Fibroblast of lung (primary cell): ENCODE results near the gene SMCHD1. TPM values are rescaled to one million over a fixed set of nuclear protein-coding genes. Genes with fewer than 3 reads are reported as not detected.
A peak's percentile ranks its signal among the peaks of the same experiment; 100 is the strongest.

Source experiments
- DNase-seq, 2 donors: peaks; one replicate each; pipeline versions ENCODE4 v3.0.0 to v3.0.0-alpha.2; 2010; ENCODE audit warnings: low read depth in 2 of 2
- H2AFZ ChIP-seq: 2 replicates; pipeline ENCODE4 v1.5.1; 2012; ENCODE audit warnings: low read length, control low read depth, inconsistent platforms
- H3K27ac ChIP-seq: 2 replicates; pipeline ENCODE4 v1.5.1; 2011; ENCODE audit warnings: low read length, control low read depth; ENCODE audit not compliant: insufficient read depth
- H3K27me3 ChIP-seq: 2 replicates; pipeline ENCODE4 v1.5.1; 2011; ENCODE audit warnings: mild to moderate bottlenecking, low read length; ENCODE audit not compliant: control insufficient read depth, insufficient read depth
- H3K36me3 ChIP-seq: 2 replicates; pipeline ENCODE4 v1.5.1; 2011; ENCODE audit warnings: low read length; ENCODE audit not compliant: control insufficient read depth, insufficient read depth
- H3K4me1 ChIP-seq: 2 replicates; pipeline ENCODE4 v1.5.1; 2011; ENCODE audit warnings: low read length; ENCODE audit not compliant: control insufficient read depth, insufficient read depth; ENCODE audit errors: extremely low read depth
- H3K4me2 ChIP-seq: 2 replicates; pipeline ENCODE4 v1.5.1; 2011; ENCODE audit warnings: low read length, control low read depth; ENCODE audit not compliant: insufficient read depth; ENCODE audit errors: extremely low read depth
- H3K4me3 ChIP-seq, 4 experiments: fragments of 200-600 bp in 1 of 4; sonication (generic) in 1 of 4; replicated peaks in 1 of 4; 2 replicates each; pipeline ENCODE4 v1.5.1; 2011 to 2016; ENCODE audit warnings: low read length in 4 of 4, low read depth in 3 of 4, mild to moderate bottlenecking in 3 of 4, control low read depth in 2 of 4, inconsistent platforms in 1 of 4, mixed read lengths in 1 of 4; ENCODE audit not compliant: insufficient read depth in 1 of 4; ENCODE audit errors: control extremely low read depth in 1 of 4
- H3K79me2 ChIP-seq: 2 replicates; pipeline ENCODE4 v1.5.1; 2012; ENCODE audit warnings: mild to moderate bottlenecking, low read length, inconsistent platforms; ENCODE audit not compliant: control insufficient read depth, insufficient read depth
- H3K9ac ChIP-seq: 2 replicates; pipeline ENCODE4 v1.5.1; 2011; ENCODE audit warnings: mild to moderate bottlenecking, low read length, control low read depth; ENCODE audit not compliant: insufficient read depth
- H3K9me3 ChIP-seq: 2 replicates; pipeline ENCODE4 v1.5.1; 2012; ENCODE audit warnings: low read depth, low read length; ENCODE audit not compliant: control insufficient read depth, insufficient read depth
- H4K20me1 ChIP-seq: 2 replicates; pipeline ENCODE4 v1.5.1; 2011; ENCODE audit warnings: low read length; ENCODE audit not compliant: control insufficient read depth, insufficient read depth; ENCODE audit errors: extremely low read depth
- CTCF ChIP-seq, 2 donors: IDR thresholded peaks in 1 of 2; conservative IDR thresholded peaks in 1 of 2; 1 replicate in 1 of 2; 2 replicates in 1 of 2; pipeline ENCODE4 v1.5.1; 2011 to 2012; ENCODE audit warnings: low read length in 2 of 2, control low read depth in 1 of 2, inconsistent platforms in 1 of 2, low read depth in 1 of 2, mild to moderate bottlenecking in 1 of 2
- EZH2 ChIP-seq: IDR thresholded peaks from 2 replicates; pipeline ENCODE4 v1.5.1; 2012; ENCODE audit warnings: low read length, control low read depth, mild to moderate bottlenecking; ENCODE audit errors: missing control alignments
- polyA plus RNA-seq, 2 donors: library from polyadenylated mRNA; depleted of rRNA in 1 of 2; stranded (reverse) in 1 of 2; unstranded in 1 of 2; fragments of >200 nt; gene quantifications; 2 replicates each; pipeline ENCODE4 v1.2.1, GENCODE V29; 2011 to 2012; ENCODE audit warnings: missing spikeins in 1 of 2
- total RNA-seq: library from RNA; depleted of rRNA; stranded (reverse); fragments of >200 nt; gene quantifications from 2 replicates; pipeline ENCODE4 v1.2.1, GENCODE V29; 2014

Gene SMCHD1
- total and polyA plus RNA-seq, 2 donors (not counting 1 experiment from before 2014, with no cell fraction given) = 19.6 to 96.1 TPM

GRCh38 chr18:2641638-2642037, 13.9 kb upstream of the SMCHD1 start:
- Histone ChIP-seq H3K9ac (no peak overlapping the region), H2AFZ (peak overlapping the region; percentile 35)
- peak in 1 of 2 donors; percentile 55 for DNase-seq

GRCh38 chr18:2642771-2643170, 12.8 kb upstream of the SMCHD1 start:
- Histone ChIP-seq H3K4me1 (peaks cover 8% of the 10 kb centered on the region), H3K79me2 (no peaks in the 10 kb centered on the region), H4K20me1 (no peaks in the 10 kb centered on the region), H3K4me3 (no peak overlapping the region), H3K9ac (no peak overlapping the region), H3K9me3 (no peaks in the 10 kb centered on the region), H3K4me2 (no peak overlapping the region), H3K36me3 (no peaks in the 10 kb centered on the region), H3K27me3 (no peaks in the 10 kb centered on the region), H3K27ac (no peak overlapping the region), H2AFZ (no peak overlapping the region)
- TF ChIP-seq EZH2 = no peak
- no peak for TF ChIP-seq CTCF (conservative IDR thresholded peaks at IDR 0.05 in 1 of 2, IDR thresholded peaks at IDR 0.05 in 1 of 2; ENCODE audit: low read depth in 1 of 2, low read length in 2 of 2)
- DNase-seq = peak in 1 of 2 donors; percentile 30

More at GRCh38 chr18:2641638-2642037, 13.9 kb upstream of the SMCHD1 start:
- Histone ChIP-seq H3K4me1 (peaks cover 10% of the 10 kb centered on the region), H3K27me3 (no peaks in the 10 kb centered on the region), H3K4me3 (peak overlapping the region in 3 of 4 experiments; percentile 21 to 26 (median 24)), H3K4me2 (peak overlapping the region; percentile 49), H3K9me3 (no peaks in the 10 kb centered on the region), H3K27ac (no peak overlapping the region), H3K36me3 (no peaks in the 10 kb centered on the region), H3K79me2 (no peaks in the 10 kb centered on the region), H4K20me1 (no peaks in the 10 kb centered on the region)
- TF ChIP-seq CTCF (conservative IDR thresholded peaks at IDR 0.05 in 1 of 2, IDR thresholded peaks at IDR 0.05 in 1 of 2; ENCODE audit: low read depth in 1 of 2, low read length in 2 of 2) = no peak
- no peak for TF ChIP-seq EZH2

- no peaks in the 10 kb centered on the region for H3K36me3 ChIP-seq
- no peak for DNase-seq
- H2AFZ ChIP-seq = no peak overlapping the region
- no peaks in the 10 kb centered on the region for H3K4me1 ChIP-seq
- H3K79me2 ChIP-seq = no peaks in the 10 kb centered on the region
- no peak overlapping the region for H3K27ac ChIP-seq
- H3K9ac ChIP-seq = no peak overlapping the region
- H3K4me2 ChIP-seq = no peak overlapping the region
- no peaks in the 10 kb centered on the region for H4K20me1 ChIP-seq
- no peak overlapping the region for H3K4me3 ChIP-seq
- TF ChIP-seq CTCF (conservative IDR thresholded peaks at IDR 0.05 in 1 of 2, IDR thresholded peaks at IDR 0.05 in 1 of 2; ENCODE audit: low read depth in 1 of 2, low read length in 2 of 2) = no peak
- TF ChIP-seq EZH2 = no peak
- no peaks in the 10 kb centered on the region for H3K9me3 ChIP-seq
- no peaks in the 10 kb centered on the region for H3K27me3 ChIP-seq
Observed at GRCh38 chr18:2644535-2644934, 11.0 kb upstream of the SMCHD1 start.
